ENCODE measurements around the gene OPCML.
A peak's percentile ranks its signal among the peaks of the same experiment; 100 is the strongest.

Gene OPCML

DNA sequence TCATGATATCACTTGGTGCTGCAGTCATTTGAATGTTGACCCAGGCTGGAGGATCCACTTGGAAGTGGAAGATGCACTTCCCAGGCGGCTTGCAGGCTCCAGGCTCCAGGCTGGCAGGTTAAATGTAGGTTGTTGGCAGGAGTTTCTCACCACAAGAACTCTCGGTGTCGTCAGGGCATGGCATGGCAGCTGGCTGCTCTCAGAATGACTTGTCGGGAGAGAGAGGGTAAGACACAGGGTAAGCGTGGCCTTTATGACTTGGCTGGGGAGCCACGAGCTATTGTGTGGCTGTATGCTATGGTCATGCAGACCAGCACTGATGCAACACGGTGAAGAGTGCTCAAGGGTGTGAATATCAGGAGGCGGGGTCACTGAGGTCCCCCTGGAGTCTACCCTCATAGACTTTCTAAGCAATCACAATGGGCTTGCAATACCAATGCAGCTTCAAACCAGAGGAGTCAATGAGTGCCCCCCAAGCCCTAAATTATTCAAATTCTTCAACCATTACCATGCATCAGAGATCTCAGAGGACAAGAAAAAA lies 1027.7 kb downstream of the OPCML start:
- no peak for DNase-seq (ENCODE audit: low read depth, low spot score)

DNA sequence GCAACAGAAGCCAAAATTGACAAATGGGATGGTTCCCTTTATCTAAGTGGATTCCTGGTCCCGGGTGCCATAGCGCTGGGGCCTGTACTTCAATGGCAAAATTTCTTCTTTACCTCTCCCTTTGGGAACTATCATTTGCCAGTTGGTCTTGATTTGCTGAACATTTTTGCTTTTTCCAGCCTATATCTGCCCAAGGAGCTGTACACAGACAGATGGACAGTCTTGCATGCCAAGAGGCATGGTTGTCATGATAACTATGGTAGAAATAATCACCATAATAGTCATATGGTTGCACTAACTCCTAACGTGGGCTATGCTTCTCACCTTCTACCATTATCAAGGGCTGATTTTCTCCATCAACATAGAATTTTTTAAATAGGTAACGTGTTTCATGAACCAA lies 1030.9 kb downstream of the OPCML start:
- DNase-seq (ENCODE audit: low read depth, low spot score) = no peak

DNA sequence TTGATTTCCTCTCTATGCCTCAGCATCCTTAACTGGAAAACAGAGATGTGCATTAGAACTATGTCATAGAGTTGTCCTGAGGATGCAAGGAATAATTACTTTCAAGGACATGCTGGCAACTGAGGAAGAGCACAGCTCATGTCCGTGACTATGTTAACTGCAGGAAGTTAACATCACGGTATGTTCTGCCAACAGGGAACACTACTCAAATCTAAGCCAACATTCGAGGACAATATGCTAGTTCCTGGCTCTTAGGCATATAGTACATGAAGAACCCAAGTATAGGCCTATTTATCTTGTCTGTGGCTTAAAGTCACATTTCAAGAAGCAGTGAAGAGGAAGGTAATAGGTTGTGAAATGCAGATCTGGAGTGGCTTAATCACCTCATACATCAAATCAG lies 1032.6 kb downstream of the OPCML start:
- no peak for DNase-seq (ENCODE audit: low read depth, low spot score)

DNA sequence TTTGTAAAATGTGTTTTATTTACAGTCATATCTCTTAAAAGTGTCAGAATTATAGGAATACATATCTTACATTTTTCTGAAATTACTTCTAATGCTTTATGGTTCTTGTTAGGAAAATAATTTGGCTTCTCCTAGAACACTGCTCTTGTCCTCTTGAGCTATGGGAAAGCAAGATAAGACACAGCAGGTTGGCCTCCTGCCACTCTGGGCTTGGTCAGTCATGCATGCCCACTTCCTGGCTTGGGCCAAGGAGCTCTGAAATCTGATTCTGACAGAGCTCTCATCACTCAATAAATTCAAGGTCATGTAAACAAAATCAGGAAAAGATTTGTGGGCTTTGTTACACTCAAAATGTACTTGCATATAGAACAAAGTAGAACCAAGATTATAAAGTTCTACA lies 1036.0 kb downstream of the OPCML start:
- DNase-seq (ENCODE audit: low read depth, low spot score) = peak; percentile 82

DNA sequence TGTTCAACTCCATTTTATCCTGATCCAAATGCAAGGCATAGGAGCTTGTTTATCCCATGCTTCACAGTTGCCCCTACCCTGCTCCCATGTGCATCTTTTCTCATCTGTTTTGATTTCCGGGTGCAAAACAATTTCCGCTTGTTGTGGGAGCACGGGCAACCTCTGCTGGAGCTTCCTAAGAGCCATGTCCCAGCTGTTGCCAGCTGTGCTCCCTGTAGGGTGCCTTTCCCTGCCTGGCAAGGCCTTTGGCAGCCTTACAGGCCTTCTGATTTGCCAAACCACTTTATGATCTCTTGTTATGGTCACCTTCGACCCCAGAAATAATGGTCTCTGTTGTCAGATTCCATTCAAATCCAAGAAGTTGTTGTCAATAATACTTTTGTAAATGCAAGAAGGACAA lies 1038.5 kb downstream of the OPCML start:
- DNase-seq (ENCODE audit: low read depth, low spot score) = no peak

DNA sequence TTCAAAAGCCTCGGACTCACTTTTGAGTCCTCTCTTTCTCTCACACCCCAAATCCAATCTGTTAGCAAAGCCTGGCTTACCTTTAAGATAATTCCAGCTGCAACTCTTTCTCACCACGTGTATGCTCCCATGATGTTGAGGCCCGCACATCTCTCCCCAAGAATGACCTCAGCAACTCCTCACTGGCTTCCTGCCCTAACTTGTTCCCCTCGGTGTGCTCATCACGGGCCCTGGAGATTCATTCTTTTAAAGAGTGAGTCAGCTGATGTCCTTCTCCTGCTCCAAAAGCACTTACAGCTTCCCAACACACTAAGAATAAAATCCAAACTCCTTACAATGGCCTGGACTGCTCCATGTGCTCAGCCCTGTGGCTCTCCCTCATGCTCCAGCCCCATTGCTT lies 1041.3 kb downstream of the OPCML start:
- peak; percentile 9 for DNase-seq (ENCODE audit: low read depth, low spot score)

DNA sequence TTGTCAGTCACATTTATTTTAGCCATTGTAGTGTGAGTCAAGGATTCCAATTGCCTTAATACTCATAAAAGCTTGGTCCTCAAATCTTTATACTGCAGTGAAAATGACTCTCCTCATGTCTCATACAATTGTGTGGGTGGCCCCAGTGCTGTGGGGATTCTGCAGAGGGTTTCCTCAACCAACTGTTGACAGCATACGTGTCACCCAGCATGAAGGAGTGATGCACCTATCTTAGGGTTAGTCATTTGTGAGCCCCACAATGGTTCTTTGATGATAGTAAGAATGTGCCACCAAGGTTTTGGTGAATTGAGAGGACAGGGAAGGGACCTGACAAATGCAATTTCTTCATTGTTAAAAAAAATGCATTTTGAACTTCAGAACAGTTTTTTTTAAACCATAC lies 1046.2 kb downstream of the OPCML start:
- no peak for DNase-seq (ENCODE audit: low read depth, low spot score)

DNA sequence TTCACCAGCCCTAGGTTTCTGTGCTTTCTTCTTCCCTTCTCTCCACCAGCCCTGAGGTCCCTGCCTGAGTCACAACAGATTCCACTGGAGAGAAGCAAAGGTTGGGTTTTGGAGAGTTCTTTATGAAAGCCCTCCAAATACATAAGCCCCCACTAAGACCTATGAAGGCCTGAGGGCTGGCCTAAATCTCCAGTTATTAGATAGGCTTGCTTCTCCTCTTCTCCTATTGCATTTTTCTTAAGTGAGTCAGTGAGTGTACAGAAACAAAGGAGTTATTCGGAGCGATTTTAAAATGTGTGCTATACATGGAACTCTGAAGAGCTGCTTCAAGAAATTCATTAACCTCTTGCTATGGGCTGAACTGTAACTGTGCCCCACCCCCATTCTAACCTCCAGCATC lies 1057.3 kb downstream of the OPCML start:
- peak; percentile 40 for DNase-seq (ENCODE audit: low read depth, low spot score)

DNA sequence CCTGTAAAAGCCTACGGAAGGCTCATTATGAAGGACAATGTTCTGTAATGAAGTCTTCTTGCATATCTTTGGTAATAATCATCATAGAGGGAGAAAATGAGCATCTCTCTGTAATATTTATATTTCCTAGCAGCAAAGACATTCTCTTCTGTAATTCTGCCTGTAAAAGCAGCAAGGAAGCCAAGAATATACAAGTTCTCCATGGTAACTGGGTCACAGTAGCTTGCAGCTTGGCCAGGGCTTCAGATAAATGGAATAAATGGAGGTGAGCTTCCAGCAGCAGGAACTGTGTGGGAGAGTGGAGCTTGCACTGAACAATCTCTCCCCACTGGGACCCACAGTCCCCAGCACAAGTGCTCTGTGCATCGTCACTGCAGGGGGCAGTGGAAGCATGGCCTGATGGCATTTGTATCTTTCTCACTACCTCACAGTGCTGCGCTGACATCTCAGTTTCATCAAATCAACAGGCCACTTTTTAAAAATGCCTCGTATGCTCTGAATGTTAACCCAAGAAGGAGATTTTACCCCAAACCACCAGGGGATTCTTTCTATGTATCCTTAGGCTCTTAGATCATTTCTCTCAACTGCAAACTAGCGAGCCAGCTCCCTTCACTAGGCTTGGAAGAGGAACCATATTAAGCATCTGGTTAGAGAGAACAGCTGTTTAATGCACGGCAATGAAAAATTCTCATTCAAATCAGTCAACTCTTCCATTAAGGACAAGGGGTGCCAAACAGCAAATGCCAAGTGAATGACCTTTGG lies 1059.7 kb downstream of the OPCML start:
- DNase-seq (ENCODE audit: low read depth, low spot score) = peak; percentile 40

DNA sequence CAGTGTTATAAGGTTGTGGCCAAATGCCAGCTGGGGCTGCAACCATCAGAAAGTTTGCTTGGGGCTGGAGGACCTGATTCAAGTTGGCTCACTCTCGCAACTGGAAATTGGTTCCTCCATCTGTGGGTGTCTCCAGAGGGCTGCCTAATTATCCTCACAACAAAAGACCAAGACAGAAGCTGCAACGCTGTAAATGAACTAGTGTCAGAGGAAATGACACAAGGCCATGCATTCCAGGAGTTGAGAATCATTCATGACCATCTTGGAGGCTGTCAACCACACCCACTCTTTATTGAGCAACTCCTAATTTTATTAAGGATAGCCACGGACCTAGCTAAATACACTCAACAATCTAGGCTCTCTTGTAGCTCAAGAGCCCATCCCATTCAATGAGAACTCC lies 1060.8 kb downstream of the OPCML start:
- DNase-seq (ENCODE audit: low read depth, low spot score) = no peak

DNA sequence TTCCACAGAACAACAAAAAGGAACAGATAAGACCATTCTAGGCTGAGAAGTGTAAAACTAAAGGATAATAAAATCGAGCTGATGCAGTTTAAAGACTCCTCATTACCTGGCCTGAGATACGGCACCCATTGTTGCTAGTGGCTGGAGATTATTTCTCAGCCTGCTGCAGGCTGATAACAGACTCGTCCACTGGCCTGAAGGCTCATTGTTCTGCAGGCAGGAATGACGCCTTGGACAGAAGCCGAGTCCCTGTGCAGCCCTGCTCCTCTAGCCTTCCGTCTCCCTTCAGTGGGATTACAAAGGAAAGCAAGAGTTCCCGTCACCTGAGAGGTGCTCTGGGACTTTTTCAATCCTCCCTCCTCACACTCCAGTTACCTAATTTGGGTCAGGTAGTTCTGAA lies 1065.3 kb downstream of the OPCML start:
- DNase-seq (ENCODE audit: low read depth, low spot score) = no peak

DNA sequence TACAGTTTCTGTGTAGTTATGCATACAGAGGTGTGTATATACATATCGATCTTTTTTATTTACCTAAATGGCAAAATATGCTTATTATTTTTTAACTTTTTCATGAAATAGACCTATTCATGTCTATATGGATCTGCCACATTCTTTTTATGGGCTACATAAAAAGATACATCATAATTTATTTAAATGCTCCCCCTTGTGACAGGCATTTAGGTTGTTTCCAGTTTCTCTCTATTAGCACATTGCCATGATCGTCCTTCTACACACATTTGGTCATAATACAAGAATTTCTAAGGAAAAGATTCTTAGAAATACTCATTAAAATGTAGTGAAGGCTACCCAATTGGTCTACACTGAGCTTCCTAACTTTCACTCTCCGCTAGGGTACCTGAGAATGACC lies 1067.4 kb downstream of the OPCML start:
- DNase-seq (ENCODE audit: low read depth, low spot score) = no peak

DNA sequence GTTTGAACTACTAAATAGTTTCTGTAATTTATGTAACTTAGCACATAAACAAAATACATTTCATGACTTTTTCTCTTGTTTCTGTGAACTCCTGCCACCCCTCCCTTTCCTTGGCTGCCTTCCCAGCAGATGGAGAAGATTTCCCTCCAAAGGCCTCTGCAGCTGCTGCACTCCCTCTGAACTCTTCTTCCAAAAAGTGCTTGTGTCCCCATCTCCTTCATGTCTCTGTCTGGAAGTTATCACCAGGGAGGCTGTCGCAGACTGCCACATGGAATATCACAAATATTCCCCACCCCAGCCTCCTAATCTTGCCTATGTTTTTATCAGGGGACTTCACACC lies 1068.3 kb downstream of the OPCML start:
- DNase-seq (ENCODE audit: low read depth, low spot score) = peak; percentile 19

DNA sequence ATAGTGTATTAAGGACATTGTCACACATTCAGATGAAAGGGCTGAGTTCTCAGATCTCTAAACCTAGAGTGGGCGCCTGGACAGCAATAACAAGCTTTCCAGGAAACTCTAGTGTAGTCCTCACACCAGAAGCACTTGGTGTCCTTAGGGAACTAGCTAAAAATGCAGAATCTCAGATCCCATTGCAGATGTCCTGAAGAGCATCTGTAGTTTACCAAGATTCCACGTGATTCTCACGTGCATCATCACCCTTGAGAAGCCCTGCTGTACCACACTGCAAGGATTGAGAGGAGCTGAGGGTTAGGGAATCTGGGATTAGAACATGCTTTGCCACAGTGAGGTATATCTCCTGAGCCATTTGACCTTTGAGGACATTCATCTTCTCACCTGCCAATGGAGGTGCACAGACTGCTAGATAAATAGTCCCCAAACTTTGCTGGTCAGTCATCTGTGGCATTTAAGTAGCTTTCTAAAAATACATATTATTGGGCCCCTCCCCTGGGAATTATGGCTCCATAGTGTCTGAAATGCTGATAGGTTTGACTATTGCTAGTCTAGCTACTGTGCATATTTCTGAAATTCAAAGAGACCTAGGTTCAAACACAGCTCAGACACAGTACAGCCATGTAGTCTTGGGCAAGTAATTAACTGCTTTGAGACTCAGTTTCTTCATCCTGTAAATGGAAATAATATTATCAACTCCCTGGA lies 1068.9 kb downstream of the OPCML start:
- no peak for DNase-seq (ENCODE audit: low read depth, low spot score)

DNA sequence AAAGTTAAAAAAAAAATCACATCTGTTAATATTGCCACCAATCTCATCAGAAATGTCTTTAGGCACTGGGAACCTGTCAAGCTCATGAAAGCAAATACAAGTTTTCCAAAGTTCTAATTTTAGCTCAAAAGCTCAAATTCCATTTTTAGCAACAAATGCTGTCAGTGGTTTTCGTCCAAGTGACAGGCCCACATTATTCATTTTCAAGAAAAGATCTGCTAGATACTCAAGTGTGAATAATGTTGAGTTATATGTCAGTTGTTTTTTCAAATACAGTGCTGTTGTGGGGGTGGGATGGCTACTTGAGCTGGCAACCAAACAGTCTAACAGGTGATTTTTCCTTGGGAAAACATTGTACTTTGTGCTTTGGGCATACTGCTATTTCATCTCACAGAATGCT lies 1072.6 kb downstream of the OPCML start:
- DNase-seq (ENCODE audit: low read depth, low spot score) = no peak

DNA sequence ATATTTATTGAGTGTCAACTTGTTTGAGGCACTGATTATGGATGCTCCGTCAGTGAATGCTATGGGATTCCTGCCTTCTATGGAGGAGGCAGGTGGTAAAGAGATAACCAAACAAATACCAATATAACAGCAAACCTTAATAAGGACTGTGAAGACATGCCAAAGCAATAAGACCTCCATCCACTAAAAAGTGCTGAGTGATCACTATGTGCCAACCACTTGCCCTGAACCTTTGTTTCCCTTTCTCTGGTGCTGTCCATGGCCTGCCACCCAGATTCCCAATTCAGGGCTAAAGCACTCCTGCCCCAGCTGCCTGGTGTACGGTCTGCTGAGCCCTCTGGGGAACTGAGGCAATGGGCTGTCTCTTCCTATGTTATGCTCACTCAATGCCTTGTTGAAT lies 1074.9 kb downstream of the OPCML start:
- no peak for DNase-seq (ENCODE audit: low read depth, low spot score)

DNA sequence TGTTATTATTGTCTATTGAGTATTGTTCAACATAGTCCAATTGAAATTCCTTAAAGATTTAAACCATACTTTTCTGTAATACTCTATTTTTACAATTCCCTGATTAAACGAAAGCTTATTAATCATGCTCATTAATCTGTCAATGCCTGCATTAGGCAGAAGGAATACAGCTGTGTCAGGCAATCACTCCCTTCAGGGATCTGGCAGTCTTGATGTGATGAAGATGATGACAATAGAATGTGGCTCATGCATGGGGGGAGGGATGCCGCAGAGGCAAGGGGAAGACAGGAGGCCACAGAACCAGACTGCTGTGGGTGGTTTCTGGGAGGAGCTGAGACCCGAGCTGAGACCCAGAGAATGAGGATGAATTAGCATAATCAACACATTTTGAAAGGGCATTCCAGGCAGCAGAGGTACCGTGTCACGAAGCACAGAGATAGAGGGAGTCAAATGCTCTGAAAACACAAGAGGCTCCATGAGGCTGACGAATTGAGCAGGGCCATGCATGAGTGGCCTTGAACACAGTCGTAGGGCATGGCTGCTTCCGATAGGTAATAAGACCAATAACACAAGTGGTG lies 1075.5 kb downstream of the OPCML start:
- DNase-seq (ENCODE audit: low read depth, low spot score) = no peak

DNA sequence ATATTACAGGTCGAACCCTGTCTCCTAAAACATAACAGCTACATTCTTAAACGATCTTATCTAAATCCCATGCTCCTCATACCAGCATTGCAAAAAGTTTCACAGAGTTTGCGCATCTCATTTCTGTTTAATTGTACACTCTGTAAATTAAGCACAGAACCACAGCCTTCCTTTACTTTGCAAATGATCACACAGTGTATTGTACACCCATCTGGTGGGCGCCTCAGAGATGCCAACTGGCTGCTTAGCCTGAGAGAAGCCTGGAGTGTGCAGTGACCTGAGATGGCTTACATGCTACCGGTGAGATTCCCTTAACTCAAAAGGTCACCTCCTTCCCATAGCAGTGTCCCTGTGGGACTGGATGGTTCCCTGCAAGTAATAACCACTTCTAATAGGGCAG lies 1077.3 kb downstream of the OPCML start:
- DNase-seq (ENCODE audit: low read depth, low spot score) = no peak

DNA sequence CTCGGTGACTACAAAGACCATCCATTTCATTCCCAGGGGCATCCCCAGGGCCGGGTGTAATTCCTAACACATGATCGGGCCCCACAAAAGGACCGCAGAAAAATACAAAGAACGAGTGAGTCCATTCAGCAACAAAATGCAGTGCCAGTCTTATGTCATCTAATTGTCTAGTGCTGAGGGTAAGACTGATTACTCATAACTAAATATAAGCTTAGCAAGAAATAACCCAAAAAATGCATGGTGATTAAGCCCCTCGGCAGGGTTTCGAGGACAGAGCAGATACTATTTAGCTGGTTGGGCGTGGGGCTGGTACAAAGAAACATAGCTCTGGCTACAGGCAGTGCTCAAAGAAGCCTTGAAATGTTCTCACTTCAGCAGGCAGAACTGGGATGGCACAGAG lies 1078.9 kb downstream of the OPCML start:
- peak; percentile 75 for DNase-seq (ENCODE audit: low read depth, low spot score)

DNA sequence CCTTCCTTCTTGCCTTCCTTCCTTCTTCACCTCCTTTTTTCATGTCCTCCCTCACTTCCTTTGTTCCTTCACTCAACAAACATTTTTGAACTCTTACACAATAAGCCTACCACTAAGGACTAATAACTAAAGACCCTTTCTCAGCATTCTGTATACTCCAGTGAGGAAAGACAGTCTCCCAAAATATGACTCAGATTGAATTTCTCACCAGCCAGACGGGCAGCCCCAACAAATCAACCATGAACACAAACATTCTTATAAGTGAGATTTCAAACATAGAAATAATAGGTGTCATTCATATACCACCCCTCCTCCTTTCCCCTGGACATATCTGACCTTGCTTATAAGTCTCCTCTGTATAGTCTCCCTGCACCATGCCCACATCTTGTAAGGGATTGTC lies 1079.7 kb downstream of the OPCML start:
- peak; percentile 55 for DNase-seq (ENCODE audit: low read depth, low spot score)

DNA sequence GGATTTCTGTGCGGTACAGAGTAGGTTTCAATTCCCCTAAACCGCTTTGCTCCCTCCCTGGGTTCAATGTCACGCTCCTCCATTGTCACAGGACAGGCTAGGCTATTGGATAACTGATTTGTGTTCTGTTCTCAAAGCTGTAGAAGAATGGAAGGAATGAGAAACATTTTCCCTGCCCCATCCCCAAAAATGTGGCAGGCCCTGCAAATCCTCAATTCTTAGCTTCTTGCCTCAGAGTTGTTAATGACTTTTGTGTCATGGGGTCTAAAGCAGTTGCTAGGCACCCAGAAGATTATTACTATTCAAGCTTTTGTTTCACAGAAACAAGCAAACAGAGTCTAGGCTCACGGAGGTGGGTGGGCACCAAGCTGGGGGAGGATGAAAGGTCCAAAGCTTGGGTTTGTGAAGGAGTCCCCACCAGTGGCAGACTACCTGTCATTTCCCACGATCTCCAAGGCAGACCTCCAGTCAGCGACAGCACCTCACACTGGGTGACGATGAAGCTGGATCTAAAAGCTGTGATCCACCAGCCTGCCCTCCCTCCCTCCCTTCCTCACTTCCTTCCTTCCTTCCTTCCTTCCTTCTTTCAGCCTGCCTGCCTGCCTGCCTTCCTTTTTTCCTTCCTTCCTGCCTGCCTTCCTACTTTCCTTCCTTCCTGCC lies 1080.2 kb downstream of the OPCML start:
- DNase-seq (ENCODE audit: low read depth, low spot score) = peak; percentile 61

DNA sequence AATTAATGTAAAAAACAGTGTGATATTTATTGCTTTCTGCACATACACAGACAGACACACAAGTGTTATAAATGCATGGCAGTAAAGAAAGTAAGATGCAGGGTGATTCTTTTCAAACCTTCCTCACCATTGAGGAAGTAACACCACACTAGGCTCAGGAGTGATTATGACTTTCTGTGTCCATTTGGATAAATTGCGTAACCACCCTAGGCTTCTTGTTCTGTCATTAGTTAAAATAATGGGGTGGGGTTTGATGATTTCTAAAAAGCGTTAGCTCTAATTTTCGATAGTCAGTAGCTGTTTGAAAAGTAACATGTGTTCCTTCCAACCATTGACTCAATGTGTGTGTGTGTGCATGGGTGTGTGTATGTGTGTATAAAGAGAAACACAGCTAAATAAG lies 1081.7 kb downstream of the OPCML start:
- DNase-seq (ENCODE audit: low read depth, low spot score) = no peak

Measured in astrocyte of the hippocampus (primary cell).